ENCODE data around the gene DNER.
"Not testable (repeated sequence)": the region's sequence is repeated elsewhere in the genome, so short reads cannot be mapped to it uniquely, and the experiment has no call there.

Gene DNER

DNA sequence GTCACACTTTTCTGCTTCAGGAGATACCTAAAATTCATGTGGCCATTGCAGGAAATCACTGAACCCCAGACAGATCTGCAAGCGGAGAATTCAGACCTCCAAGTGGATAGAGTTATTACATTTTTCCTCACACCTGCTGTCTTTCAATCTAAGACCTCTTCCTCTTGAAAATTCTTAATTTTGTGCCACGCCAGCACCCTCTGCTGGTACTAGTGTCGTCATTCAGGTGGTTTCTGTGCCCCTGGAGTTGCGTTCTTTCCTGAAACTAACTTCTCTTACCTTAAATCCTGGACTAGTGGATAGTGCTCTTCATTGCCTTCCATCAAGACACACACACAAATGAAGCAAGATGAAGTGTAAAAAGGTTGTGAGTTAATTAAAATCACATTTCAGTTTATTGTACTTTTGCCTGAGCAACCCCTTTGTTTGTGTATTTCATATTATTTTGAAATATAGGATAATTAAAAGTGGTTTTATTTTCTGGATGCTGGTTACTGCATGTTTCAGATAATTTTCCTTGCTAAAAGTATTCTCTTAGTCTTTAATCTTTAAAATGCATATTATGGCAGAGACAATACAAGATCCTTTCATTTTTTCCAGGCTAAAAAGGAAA, 1.6 kb upstream of the DNER start:
- DNase-seq (ENCODE audit: low read depth): no peak

- no peak for DNase-seq (ENCODE audit: low read depth)
These were observed 584 bp upstream of the DNER start for GRCh38 chr2:229714736-229715541.

GRCh38 chr2:229713371-229714079, 830 bp downstream of the DNER start:
- no peak for DNase-seq (ENCODE audit: low read depth)

- no peak for DNase-seq (ENCODE audit: low read depth)
These were observed 2.2 kb downstream of the DNER start for GRCh38 chr2:229712136-229712535.

GRCh38 chr2:229708335-229708734, 6.0 kb downstream of the DNER start:
- no peak for DNase-seq (ENCODE audit: low read depth)

- no peak for DNase-seq (ENCODE audit: low read depth)
These were observed 10.3 kb downstream of the DNER start for GRCh38 chr2:229703909-229704630.

DNA sequence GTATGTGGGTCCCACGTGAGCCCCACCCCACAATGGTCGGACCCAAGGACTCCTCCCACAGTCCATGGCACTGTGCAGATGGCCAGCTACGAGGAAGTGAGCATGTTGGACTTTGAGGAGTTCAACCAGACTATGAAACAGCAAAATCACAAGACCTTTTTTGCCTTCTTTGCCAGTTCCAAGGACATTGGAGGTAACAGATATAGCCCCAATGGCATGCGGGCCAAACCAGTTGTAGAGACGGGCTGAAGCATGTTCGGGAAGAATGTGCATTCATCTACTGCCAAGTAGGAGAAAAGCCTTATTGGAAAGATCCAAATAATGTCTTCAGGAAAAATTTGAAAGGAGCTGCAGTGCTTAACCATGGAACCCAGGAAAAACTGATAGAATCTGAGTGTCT, 12.6 kb downstream of the DNER start:
- DNase-seq (ENCODE audit: low read depth): no peak

DNA sequence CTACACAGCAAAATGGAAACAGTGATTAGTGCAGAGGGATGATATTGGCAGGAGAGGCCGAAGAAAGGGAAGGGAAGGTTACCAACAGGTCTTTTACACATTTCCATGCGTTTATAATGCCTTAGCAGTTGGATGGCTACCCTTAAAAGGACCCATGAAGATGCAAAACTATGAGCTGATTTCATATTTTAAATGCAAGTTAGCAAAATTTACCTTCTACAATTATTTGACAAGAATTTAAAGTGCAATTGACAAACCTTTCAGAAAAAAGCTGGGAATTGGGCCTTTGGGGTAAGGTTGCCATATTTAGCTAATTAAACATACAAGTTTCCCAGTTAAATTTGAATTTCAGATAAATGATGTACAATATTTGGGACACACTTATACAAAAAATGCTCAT, 13.3 kb downstream of the DNER start:
- no peak for DNase-seq (ENCODE audit: low read depth)

DNA sequence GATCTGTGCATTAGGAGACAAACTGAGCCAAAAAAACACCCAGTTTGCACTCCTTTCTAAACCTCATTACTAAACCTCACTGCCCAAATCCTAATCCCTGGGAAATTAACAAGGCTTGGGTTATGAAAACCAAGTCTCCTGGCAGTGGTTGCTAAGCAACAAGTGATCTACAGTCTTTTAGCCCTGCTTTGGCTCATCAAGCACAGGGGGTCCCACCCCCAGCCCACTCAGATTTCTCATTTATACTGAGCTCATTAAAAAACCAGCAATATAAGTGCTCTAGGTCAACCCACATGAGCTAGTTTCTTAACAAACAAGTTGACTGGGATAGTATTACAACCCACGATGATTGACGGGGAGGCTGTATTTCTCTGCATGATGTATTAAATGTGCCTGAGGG, 18.4 kb downstream of the DNER start:
- DNase-seq (ENCODE audit: low read depth): no peak

GRCh38 chr2:229693845-229694244, 20.5 kb downstream of the DNER start:
- not testable (repeated sequence) for DNase-seq (ENCODE audit: low read depth)

DNA sequence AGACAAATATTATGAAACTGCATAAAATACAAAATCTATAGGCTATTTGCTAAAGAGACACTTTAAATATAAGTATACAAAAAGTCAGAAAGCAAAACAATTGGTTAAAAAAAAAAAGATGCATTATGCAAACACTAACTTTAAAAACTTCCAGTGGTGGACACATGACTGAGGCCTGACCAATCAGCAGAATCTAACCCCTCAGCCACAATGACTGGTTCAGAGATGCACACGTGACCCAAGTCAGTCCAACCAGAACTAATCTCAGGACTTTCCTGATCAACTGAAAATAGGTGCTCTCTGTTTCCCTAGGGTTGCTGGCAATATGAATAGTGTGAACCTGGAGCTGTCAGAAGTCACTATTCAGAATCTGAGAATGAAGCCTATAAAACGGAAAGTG, 22.7 kb downstream of the DNER start:
- no peak for DNase-seq (ENCODE audit: low read depth)

DNA sequence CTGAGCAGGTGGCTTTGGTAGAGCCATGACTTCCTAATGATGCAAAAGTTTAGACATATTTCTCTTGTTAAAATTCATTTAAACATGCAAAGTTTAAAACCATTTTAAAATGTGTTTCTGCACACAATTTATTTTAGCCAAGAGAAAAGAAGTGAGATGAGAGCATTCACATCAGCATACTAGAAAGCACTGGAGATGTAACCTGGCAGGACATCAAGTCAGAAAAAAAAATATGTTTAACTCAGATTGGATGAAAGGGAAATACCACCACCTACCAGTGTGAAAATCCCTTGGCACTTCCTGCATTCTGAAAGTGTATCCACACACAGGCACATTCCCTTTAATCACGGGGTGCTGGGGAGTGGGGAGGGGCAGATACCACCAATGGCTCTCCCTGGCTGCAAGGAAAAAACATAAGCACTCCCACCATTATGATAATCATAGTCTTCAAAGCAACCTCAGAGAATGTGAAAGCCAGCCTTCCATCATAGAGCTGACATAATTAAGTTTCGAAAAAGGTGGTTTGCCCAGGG, 25.0 kb downstream of the DNER start:
- no peak for DNase-seq (ENCODE audit: low read depth)

- no peak for DNase-seq (ENCODE audit: low read depth)
These were observed 26.2 kb downstream of the DNER start for GRCh38 chr2:229688141-229688540.

- no peak for DNase-seq (ENCODE audit: low read depth)
These were observed 28.0 kb downstream of the DNER start for GRCh38 chr2:229686122-229686919.

GRCh38 chr2:229684942-229685562, 29.3 kb downstream of the DNER start:
- DNase-seq (ENCODE audit: low read depth): no peak

DNA sequence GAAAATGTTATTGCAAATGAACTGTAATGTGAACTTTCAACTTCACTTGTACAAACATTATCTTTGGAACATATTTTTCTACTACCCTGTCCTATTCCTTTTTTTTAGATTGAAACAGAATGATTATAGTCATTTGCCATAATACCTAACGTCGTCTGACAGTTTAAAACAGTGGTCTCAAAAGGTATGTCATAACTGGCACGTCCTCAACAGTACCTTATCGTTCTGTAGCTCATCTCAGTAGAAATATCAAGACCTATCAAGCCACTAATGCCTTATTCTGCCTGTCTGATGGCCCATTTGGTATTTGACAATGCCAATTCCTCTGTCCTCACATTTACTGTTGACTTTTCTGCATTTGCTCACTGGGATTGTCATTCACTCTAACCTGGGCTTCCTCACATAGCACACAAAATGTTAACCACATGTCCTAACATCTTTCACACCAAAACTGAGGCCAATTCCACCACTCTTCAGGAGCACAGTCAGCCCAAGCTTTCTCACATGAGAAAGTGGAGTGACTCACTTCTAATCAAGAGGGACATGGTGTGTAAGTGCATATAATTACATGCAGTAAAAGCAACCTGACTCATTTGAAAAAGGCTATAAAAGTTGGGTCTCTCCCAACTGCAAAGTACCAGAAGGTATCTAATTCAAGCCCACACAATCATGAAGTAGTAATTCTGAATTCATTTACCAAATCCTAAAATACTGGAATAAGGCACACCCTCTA, 34.8 kb downstream of the DNER start:
- DNase-seq (ENCODE audit: low read depth): no peak

DNA sequence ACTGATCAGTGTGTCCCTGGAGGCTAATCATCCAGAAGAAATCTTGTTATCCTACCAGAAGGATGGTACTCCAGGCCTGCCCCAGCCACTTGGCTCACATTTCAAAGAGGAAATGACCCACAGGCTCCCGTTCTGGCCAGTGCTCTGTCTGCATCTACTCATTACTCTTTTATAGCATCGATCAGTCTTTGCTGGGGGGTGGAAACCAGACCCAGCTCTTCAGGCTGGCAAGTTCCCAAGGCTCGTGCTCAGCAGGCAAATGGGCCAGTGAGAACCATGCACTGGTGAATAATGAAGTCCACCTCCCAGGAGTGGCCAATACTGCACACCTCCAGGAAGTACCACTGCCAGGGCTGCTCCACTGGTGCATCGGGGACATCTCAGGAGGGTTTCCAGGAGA, 38.8 kb downstream of the DNER start:
- DNase-seq (ENCODE audit: low read depth): no peak

- DNase-seq (ENCODE audit: low read depth): no peak
These were observed 39.4 kb downstream of the DNER start for GRCh38 chr2:229674830-229675530.

DNA sequence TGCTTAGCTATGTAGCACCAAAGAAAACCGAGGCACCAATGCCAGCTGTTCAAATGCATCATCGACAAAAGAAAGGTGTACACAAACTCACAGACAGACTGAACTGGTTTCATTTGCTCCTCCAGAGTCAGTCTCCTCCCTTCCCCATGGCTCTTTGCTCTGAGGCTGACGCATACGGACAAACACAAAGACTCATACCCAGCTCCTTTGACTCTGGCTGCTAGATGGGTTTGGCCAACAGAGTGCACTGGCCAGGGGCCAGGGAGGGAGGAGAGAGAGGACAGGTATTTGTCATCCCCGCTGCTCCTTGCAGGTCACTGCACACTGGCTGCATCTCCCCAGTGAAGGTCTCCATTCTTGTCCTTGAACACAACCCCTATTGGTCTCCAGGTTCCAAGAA, 40.7 kb downstream of the DNER start:
- no peak for DNase-seq (ENCODE audit: low read depth)

- DNase-seq (ENCODE audit: low read depth): no peak
These were observed 42.3 kb downstream of the DNER start for GRCh38 chr2:229672021-229672420.
